NCI-H748 (cell line): ENCODE data around the gene PRKCA.
A peak's percentile ranks its signal among the peaks of the same experiment; 100 is the strongest.

Experiments used
- DNase-seq: peaks from one replicate; lab custom pipeline; 2025; ENCODE audit not compliant: unreplicated experiment; lab: John Stamatoyannopoulos, UW

The PRKCA gene

DNA sequence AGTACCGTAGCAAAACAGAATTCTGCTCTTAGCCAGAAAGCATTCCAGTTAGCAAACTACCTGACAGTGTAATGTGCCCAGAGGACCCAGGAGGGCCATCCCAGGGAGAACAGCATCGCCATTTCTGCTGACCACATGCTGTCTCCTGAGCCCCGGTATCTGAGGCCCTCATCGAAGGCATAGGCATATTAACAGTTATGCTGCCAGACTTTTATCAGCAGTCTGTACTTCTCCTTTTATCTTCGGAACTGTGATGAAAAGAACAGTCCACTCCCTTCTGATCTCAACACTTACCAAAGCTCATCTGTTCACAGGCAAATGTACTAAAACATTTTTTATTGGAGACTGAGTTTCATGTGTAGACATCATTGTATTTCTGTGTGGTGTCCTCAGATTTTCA is 236.4 kb downstream of the PRKCA start:
- DNase-seq: no peak

DNA sequence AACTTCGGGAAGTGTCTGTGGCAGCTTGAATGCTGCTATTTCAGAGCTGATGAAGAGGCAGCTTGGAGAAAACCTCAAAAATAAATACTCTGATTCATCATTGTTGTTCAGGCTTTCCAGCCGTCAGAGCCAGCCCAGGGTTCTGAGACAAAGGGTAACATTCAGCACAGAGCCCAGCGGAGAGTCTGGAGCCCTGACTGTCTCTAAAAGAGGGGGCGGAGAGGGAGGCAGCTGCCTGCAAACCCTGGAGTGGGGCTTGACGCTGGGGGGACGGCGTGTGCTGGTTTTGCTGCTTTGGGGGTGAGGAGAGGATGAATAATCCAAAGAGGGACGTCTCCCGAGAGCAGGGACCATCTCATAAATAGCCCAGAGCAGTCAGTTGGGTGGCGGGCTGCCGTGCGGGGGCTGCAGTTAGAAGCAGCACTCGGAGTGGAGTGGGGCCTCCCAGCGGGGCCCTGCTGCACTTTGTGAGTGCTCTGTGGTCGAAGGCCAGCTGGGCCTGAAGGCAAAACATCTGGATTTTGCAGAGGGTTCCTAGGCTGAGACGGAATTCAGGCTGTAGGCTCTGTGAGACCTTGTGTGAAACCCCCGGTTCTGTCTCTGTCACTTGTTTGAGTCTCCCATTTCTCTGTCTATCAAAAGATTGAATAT is 237.8 kb downstream of the PRKCA start:
- DNase-seq: no peak

DNA sequence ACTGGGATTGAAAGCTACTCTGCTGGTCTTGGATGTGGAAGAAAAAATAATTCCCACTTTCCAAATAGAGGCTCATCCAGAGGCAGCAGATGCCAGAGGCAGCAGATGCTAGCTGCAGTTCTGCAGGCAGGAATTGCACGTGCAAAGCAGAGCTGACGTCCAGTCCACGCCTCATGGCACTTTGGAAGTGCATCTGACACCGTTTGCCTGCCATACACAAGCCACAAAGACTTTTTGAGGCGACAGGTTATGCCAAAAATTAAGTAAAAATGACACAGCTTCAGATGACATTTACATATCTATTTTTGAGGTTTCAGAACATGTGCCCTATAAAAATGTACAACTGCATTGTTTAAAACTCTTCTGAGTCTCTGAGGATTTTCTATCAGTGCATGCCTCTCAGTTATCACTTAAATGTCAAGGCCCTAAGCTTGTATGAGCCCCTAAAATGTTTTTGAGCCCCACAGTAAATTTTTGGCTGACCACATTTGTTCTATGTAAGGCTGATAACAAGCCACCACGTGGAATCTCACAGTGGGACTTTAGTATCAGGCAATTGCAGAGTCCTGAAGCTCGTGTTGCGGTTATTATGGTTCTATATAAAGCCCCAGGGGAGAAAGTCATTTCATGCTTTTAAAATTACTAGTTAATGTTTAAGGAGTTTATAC is 239.2 kb downstream of the PRKCA start:
- no peak for DNase-seq

DNA sequence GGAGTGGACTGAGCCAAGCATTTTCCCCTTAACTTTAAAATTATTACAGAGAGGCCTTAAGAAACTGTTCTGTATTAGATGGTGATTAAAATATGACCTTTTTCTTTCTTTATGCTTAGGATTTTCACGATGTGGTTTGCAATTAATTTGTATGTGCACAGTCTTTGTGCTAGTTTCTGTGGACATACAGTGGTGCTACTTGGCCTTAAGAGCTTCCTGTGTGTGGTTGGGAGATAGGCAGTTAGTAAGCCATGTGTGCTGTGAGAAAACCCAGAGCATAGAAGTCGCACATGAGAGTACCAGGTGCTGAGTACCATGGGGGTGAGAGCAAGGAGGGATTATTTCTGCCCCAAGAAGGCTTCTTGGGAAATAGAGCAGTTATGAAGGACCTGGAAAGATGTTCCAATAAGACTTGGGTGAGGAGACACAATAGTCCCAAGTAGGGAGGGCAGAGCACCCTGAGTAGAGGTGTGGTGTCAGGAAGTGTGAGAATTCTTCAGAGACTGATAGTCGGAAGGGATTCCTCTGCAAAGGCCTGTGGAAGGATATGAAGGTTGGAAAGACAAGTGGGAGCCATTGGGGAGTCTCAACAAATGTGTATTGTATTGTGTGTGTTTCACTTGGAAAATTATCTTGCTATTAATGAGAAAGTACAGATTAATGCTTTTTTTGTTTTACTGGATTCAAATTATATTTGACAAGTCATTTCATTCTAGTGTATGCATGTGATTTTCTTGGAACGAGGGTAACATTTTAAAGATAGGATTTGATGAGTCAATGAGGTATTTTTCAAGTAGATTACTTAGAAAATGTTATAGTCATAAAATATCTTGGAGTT is 239.9 kb downstream of the PRKCA start:
- DNase-seq: no peak

DNA sequence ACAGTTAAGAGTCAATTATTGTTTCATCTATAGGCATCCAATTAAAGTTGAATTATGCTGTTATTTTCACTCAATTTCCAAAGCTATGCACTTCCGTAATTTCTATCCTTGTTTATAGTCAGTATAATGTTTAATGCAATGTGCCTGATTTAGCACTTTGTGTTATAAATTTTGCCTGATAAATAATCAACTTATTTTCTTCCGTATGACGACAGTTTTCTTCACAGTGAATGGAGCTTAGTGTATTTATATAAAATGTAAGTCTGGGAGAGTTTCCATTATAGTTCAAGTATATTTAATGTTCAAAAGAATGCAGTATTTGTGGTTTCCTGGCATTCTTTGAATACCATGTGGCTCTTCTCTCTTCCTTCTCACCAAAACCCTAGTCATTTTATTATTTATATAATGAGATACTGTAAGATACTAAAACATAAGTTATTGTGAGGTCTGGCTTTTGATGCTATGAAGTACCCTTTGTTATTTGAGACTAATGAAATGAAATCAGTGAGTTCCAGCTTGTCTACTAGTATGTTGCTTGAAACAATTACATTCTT is 240.6 kb downstream of the PRKCA start:
- DNase-seq: no peak

DNA sequence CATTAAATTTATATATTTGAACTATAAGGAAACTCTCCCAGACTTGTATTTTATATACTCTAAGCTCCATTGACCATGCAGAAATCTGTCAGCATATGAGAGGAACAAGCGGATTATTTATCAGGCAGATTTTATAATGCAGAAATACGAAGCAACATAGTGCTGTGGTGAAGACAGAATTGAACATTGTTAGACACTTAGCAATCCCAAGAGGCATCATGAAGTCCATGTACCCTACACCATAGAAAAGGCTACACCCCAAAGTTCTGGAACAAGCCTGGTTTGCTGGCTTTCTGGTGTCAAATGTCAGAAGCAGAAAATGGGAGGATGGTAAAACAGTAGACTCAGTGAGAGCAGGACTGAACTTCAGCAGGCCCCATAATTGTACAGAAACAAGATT is 241.1 kb downstream of the PRKCA start:
- DNase-seq: no peak

DNA sequence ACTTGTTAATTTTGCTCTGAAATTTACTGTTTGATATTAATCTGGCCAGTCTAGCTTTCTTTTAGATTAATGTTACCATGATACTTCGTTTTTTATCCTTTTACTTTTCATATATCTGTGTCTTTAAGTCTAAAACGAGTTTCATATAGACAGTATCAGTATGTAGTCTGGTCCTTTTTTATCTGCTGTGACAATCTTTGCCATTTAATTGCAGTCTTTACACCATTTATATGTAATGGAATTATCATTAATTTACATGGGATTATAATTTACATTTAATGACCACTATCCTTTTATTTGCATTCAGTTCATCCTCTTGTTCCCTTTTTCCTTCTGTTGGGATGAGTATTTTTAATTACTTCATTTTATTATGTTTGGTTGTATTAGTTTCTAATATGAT is 243.5 kb downstream of the PRKCA start:
- no peak for DNase-seq

DNA sequence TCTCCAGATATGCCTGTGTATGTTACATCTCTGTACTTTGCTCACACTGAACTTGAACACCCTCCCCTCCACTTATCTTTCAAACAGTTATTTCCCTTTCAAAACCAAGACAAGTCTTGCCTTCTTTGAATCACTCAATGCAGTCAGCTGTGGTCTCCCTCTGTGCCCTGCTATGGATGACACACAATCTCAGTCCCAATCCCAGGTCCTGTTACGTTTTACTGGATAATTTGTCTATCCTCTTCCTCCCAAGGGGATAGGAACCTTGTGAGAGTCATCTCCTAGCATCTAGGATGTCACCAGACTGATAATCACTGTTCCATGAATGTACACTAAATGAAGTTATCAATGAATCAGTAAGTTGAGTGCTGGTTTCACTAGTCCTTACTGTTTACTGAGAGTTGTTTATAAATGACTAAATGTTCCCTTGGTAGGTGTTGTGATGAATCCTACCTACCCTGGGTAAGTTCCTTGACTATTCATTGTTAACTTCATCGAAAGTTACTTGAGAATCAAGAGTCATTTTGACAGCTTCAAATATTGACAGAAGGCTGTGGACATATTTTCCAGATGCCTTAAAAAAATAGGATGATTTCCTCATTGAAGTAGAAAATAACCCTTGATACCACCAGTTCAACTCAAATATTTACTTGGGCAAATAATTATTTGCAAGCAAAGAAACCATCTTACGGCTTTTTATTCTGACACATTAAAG is 244.9 kb downstream of the PRKCA start:
- peak; percentile 29 for DNase-seq

DNA sequence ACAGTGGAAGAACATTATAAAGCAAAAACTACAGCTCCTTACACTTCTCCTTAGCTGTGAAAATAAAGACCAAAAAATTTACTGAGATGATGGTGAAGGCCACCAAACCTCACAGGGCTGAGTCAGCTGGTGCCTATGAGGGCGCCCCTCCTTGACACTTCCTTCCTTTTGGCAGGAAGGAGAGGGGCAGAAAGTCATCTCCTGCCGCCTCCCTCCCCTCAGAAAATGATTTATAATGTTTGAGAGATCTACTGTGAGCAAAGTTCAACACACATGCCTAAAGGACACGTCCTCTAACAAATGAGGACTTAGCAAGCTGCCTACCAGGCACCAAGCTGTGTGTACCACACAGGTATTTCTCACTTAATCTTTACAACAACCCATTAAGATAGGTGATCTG is 245.7 kb downstream of the PRKCA start:
- no peak for DNase-seq

DNA sequence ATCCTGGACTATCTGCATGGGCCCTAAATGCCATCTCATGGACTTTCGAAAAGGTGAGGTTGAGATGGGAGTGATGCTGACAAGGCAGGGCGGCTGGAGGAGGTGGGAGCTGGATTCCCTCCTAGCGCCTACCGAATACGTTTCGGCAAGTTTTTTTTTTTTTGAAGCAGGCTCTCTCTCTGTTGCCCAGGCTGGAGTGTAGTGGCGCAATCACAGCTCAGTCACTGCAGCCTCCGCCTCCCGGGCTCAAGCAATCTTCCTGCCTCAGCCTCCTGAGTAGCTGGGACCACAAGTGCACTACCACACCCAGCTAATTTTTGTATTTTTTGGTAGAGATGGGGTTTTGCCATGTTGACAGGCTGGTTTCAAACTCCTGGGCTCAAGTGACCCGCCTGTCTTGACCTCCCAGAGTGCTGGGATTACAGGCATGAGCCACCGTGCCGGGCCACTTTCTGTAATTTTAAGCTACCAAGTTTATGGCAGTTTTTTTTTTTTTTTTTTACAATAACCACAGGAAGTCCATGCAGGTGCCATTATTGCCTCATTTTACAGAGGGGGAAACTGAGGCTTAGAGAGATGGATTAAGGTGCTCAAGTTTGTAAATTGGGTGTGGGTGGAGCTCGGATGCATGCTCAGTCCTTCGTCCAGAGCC is 246.4 kb downstream of the PRKCA start:
- no peak for DNase-seq

DNA sequence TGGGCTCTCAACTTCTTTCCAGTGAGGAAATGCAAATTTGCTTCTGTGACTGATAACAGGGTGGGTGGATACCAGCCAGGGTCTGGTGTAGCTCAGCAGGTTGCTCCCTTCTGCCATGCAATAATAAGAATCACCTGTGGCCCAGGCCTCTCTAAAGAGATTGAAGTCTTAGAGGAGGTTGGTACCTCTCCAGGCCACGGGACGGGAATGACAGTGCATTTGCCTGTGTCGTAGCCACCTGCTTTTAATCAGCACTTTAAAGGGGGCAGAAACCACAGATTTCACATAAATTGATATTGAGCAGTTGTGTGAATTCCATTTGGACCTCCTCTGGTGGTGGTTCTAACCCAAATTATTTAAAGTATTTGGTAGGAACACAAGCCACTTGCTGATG is 246.9 kb downstream of the PRKCA start:
- DNase-seq: no peak

DNA sequence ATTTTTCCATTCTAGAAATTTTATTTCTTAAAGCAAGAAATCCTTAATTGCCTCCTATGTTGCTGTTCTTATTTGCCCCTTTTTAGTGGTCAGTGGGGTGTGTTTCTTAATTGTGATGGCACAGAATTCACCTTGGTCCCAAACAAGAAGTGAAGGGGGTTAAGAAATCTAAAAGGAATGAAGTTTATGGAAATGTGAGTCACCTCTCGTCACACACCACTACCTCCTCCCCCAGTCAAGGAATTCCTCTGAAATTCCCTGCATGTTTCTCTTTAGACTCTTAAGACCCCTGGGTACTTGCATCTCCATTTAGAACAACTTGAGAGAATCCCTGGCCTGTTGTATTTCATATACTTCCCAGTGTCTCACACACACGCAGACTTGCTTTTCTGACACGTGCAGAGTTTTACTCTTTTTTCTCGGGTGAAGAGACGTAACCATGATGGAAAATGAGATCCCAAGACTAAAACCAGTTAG is 247.4 kb downstream of the PRKCA start:
- DNase-seq: no peak

DNA sequence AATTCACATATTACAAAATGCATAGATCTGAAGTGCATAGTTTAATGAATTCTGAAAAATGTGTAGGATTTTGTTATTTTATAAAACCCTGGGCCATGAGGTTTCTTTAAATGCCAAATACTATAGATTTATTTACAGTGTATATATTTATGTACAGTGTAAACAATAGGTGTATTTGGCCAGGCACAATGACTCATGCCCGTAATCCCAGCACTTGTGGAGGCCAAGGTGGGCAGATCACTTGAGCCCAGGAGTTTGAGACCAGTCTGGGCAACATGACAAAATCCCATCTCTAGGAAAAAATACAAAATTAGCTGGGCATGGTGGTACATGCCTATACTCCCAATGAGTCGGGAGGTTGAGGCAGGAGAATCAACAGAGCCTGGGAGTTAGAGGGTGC is 249.4 kb downstream of the PRKCA start:
- DNase-seq: no peak

DNA sequence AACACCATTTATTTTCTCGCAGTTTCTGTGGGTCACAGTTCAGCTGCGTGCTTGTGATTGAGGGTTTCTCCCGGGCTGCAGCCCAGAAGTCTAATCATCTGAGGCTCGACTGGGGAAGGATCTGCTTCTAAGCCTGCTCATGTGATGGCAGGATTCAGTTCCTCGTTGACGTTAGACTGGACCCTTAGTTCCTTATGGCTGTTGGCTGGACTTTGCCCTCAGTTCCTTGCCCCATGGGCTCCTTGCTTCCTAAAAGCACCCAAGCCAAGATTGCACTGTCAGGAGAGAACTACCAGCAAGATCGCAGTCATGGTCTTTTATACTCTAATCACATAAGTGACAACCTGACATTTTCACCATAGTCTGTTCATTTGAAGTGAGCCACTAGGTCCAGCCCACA is 250.0 kb downstream of the PRKCA start:
- no peak for DNase-seq

DNA sequence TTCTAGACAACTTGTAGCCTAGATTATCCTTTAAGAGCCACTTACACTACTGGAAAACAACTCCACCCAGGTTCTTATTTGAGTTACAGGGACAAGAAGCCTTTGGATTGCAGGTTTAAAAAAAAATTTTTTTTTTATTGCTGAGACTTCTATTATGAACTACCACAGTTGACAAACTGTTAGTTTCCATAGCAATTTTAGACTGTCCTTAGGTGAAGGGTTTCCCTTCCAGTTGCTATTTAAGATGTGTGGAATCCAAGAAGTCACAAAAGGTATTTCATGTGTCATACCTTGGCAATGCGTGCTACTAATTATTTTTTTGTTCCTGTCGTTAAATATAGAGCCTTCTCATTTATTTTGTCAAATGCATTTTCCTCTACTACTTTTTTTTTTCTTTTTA is 253.2 kb downstream of the PRKCA start:
- DNase-seq: no peak

DNA sequence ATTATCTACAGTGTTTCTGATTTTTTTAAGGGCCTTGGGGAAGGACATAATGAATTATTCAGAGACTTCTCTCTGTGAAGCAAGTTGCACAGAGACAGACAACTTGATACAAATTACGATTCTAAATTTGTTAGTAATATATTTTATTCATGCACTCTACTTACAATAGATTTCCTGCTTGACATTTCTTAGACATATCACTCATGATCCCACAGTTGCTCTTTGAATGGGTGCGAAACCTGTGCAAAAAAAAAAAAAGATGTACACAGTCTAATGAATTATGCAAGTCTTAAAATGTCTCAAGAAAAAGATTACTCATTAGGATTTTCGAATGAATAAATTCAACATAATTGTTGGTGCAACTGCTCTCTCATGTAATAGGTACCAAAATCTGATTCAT is 254.8 kb downstream of the PRKCA start:
- DNase-seq: no peak

DNA sequence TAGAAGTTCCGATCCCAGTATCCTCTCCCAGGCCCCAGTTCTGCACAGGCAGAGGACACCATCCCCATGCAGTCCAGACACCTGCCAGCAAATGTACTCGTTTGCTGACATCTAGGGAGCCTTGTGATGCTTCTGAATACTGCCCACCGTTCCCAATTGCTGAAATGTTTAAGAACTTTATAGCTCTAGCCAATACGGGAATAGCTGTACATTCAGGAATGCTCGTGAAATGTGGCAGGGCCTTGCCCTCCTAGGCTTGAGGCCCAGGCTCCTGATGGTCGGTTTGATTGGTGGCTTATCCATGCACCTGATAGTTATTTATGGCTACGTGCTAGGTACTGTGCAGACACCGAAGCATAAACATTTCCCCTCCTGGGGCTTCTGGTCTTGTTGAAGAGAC is 255.5 kb downstream of the PRKCA start:
- DNase-seq: no peak

DNA sequence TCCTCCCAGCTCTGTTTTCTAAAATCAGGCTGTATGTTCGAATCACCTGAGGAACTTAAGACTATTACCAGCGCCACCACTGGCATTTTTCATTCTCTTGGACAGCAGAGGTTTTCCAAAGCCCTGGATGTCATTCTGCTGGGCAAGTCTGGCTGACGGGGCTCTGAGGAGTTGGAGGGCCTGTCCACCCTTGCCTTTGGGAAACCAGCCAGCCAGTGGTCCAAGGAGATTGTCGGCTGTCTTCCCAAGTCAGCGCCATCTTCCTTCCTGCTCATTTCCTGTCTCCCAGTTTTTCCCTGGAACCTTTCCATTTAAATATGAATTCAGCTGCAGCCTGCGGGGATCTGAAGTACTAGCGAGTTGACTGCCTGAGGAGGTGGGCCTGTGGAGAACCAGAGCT is 258.3 kb downstream of the PRKCA start:
- no peak for DNase-seq

DNA sequence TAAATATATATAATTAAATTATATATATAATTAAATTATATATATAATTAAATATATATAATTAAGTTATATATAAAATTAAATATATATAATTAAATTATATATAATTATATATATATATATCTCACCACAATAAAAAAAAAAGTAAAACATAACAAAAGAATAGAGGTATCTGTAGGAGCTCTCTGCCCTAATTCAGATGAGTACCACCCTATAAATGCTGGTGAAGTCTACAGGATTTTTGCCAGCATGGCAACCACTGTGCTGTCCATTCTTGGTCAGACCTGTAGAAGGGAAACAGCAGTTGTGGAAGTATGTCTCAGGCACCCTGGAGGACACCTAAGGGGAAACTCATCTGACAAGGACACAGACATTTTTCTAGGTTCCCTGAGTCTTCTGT is 259.7 kb downstream of the PRKCA start:
- no peak for DNase-seq

DNA sequence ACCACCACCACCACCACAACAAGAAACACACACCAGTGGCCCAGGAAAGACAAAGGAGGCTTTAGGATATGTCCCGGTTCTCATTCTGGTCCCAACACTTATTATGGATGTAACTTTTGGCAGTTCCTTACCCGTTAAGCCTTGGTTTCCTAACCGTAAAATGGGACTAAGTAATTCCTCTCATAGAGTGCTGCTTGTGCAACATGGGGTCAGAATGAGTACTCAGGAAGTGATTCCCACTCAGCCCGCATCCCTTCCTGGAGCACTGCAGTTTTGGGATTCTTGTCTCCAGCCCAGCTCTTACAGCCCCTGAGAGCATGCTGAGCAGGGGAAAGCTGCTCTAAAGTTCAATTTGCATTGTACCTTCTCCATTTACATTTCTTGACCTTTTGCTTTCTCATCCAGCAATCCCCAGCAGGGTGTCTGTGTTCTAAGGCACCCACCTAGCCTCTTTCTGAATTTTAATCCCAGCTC is 262.6 kb downstream of the PRKCA start:
- DNase-seq: no peak
